Nephron (organoid): ENCODE data around the gene RAPGEFL1.

Experiments
- H3K27ac Mint-ChIP-seq, 3 experiments: 2 replicates each; pipeline ENCODE4 v1.8.0; 2020; ENCODE audit warnings: mixed read lengths in 3 of 3, mild to moderate bottlenecking in 2 of 3, moderate library complexity in 1 of 3
- H3K27me3 Mint-ChIP-seq: 2 replicates; pipeline ENCODE4 v1.8.0; 2021; ENCODE audit warnings: low read depth, mild to moderate bottlenecking, moderate library complexity, mixed read lengths
- H3K36me3 Mint-ChIP-seq: 2 replicates; pipeline ENCODE4 v1.8.0; 2020; ENCODE audit warnings: low read depth, mixed read lengths
- H3K4me1 Mint-ChIP-seq: 2 replicates; pipeline ENCODE4 v1.8.0; 2020; ENCODE audit warnings: mixed read lengths
- H3K4me3 Mint-ChIP-seq, 3 experiments: 2 replicates each; pipeline ENCODE4 v1.8.0; 2020; ENCODE audit warnings: mild to moderate bottlenecking in 3 of 3, mixed read lengths in 3 of 3, moderate library complexity in 2 of 3
- H3K9me3 Mint-ChIP-seq: 2 replicates; pipeline ENCODE4 v1.8.0; 2020; ENCODE audit warnings: mixed read lengths
- CTCF ChIP-seq, 3 experiments: fragments of 200-600 bp; sonication (generic); IDR thresholded peaks; one replicate each; pipeline ENCODE4 v1.5.0; 2021; ENCODE audit warnings: antibody characterized with exemption in 3 of 3; ENCODE audit not compliant: unreplicated experiment in 3 of 3

The RAPGEFL1 gene

GRCh38 chr17:40168262-40168832 is 8.9 kb upstream of the RAPGEFL1 start:
- H3K4me3 Mint-ChIP-seq: no peak overlapping the region
- no peaks in the 10 kb centered on the region for H3K27me3 Mint-ChIP-seq
- H3K4me1 Mint-ChIP-seq: peaks cover 4% of the 10 kb centered on the region
- H3K36me3 Mint-ChIP-seq: peaks cover 78% of the 10 kb centered on the region
- TF ChIP-seq CTCF (IDR thresholded peaks at IDR 0.05; ENCODE audit: unreplicated experiment in 3 of 3): peak; percentile 73 to 83 (median 82)
- no peaks in the 10 kb centered on the region for H3K9me3 Mint-ChIP-seq
- H3K27ac Mint-ChIP-seq: peak overlapping the region; percentile 65 to 84 (median 72)

GRCh38 chr17:40170325-40170724 is 6.9 kb upstream of the RAPGEFL1 start:
- no peak overlapping the region for H3K4me3 Mint-ChIP-seq
- H3K27me3 Mint-ChIP-seq: no peaks in the 10 kb centered on the region
- no peaks in the 10 kb centered on the region for H3K9me3 Mint-ChIP-seq
- H3K4me1 Mint-ChIP-seq: peaks cover 4% of the 10 kb centered on the region
- H3K27ac Mint-ChIP-seq: no peak overlapping the region
- peaks cover 82% of the 10 kb centered on the region for H3K36me3 Mint-ChIP-seq
- TF ChIP-seq CTCF (IDR thresholded peaks at IDR 0.05; ENCODE audit: unreplicated experiment in 3 of 3): no peak

- Mint-ChIP-seq H3K4me1 (peaks cover 5% of the 10 kb centered on the region), H3K27ac (no peak overlapping the region), H3K4me3 (no peak overlapping the region), H3K9me3 (no peaks in the 10 kb centered on the region), H3K27me3 (peaks cover 5% of the 10 kb centered on the region), H3K36me3 (peaks cover 75% of the 10 kb centered on the region)
- TF ChIP-seq CTCF (IDR thresholded peaks at IDR 0.05; ENCODE audit: unreplicated experiment in 3 of 3): no peak
Observed at GRCh38 chr17:40171750-40172149, 5.5 kb upstream of the RAPGEFL1 start.

- Mint-ChIP-seq H3K27ac (no peak overlapping the region), H3K9me3 (no peaks in the 10 kb centered on the region), H3K36me3 (peaks cover 70% of the 10 kb centered on the region), H3K27me3 (peaks cover 5% of the 10 kb centered on the region), H3K4me1 (peaks cover 8% of the 10 kb centered on the region), H3K4me3 (no peak overlapping the region)
- no peak for TF ChIP-seq CTCF (IDR thresholded peaks at IDR 0.05; ENCODE audit: unreplicated experiment in 3 of 3)
Observed at GRCh38 chr17:40173091-40173777, 4.0 kb upstream of the RAPGEFL1 start.

GRCh38 chr17:40173778-40174135 is 3.5 kb upstream of the RAPGEFL1 start:
- Mint-ChIP-seq H3K4me3 (no peak overlapping the region), H3K9me3 (no peaks in the 10 kb centered on the region), H3K27ac (no peak overlapping the region), H3K4me1 (peaks cover 6% of the 10 kb centered on the region), H3K27me3 (peaks cover 5% of the 10 kb centered on the region), H3K36me3 (peaks cover 65% of the 10 kb centered on the region)
- no peak for TF ChIP-seq CTCF (IDR thresholded peaks at IDR 0.05; ENCODE audit: unreplicated experiment in 3 of 3)

- H3K27ac Mint-ChIP-seq: no peak overlapping the region
- no peak overlapping the region for H3K4me3 Mint-ChIP-seq
- peaks cover 57% of the 10 kb centered on the region for H3K36me3 Mint-ChIP-seq
- peaks cover 5% of the 10 kb centered on the region for H3K27me3 Mint-ChIP-seq
- no peaks in the 10 kb centered on the region for H3K9me3 Mint-ChIP-seq
- no peak for TF ChIP-seq CTCF (IDR thresholded peaks at IDR 0.05; ENCODE audit: unreplicated experiment in 3 of 3)
- H3K4me1 Mint-ChIP-seq: peaks cover 6% of the 10 kb centered on the region
Observed at GRCh38 chr17:40174514-40174913, 2.8 kb upstream of the RAPGEFL1 start.
